ENCODE results near the gene MT4.

MT4 gene

DNA sequence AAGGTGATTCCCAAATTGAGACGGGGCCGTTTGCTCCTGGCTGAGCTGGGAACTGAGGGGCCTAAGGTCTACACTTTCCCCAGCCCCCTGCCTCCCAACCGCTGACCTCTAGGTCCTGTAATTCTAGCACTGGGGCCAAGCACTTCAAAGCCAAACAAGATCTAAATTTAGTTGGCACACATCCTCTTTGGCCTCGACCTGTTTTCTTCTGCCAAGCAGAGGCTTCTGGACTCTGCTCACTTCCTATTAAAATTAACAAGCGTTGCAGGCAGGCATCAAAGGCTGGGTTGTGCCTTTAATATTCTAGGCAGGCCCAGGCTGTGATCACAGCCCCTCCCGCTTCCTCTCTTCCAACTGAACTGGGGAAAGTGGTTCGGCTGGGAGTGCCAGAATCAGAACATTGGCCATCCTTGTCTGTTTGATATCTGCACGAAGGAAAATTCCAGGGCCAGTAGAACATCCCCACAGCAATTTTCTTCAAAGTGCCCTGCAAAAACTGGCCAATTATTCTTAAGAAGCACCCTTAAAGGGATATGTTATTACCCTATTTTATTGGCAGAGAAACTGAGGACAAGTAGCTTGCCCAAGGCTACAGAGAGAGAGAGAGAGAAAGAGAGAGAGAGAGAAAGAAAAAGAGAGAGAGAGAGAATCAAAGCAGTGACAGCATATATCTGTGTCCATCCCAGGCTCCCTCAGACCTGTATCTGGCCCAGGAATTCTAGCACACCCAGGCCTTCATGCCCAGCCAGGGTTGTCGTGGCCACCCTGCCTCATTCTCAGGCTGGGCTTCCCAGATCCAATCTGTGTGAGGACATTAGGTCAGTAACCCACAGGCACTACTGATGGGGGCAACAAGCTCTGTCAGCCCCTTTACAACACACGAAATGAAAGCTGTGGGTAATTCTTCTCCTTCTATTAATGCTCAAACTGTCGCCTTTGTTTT lies 12.8 kb upstream of the MT4 start:
- TF ChIP-seq SIN3A (IDR thresholded peaks at IDR 0.05; ENCODE audit: borderline replicate concordance, insufficient read depth, low read length) (no peak), POLR2AphosphoS5 (IDR thresholded peaks at IDR 0.05; ENCODE audit: low read depth, low read length) (no peak)

DNA sequence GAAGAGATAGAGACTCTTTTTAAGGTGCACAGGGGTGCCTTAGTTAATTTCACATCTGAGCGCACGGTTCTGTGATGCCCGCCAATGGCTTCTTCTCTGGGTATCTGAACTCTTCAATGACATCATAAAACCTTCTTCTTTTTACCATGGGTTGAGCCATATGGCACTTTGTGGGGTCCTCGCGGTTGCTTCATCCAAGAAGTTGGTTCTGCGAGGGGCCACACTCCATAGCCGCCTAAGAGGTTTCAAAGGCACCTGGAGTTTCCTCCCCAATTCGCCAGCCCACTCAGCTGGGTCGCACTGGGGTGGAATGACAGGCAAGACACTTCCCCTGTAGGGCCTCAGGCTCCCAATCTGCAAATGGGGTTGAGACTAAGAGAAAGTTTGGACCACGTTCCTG lies 10.4 kb upstream of the MT4 start:
- TF ChIP-seq POLR2AphosphoS5 (IDR thresholded peaks at IDR 0.05; ENCODE audit: low read depth, low read length) (no peak), FOXP2 (optimal IDR thresholded peaks at IDR 0.05; ENCODE audit: borderline replicate concordance, extremely low read depth, extremely low read length, insufficient read depth) (no peak), TAF1 (IDR thresholded peaks at IDR 0.05; ENCODE audit: borderline replicate concordance, insufficient read depth, low read length) (no peak), SIN3A (IDR thresholded peaks at IDR 0.05; ENCODE audit: borderline replicate concordance, insufficient read depth, low read length) (no peak)
- TF ChIP-seq, protein P1, sequence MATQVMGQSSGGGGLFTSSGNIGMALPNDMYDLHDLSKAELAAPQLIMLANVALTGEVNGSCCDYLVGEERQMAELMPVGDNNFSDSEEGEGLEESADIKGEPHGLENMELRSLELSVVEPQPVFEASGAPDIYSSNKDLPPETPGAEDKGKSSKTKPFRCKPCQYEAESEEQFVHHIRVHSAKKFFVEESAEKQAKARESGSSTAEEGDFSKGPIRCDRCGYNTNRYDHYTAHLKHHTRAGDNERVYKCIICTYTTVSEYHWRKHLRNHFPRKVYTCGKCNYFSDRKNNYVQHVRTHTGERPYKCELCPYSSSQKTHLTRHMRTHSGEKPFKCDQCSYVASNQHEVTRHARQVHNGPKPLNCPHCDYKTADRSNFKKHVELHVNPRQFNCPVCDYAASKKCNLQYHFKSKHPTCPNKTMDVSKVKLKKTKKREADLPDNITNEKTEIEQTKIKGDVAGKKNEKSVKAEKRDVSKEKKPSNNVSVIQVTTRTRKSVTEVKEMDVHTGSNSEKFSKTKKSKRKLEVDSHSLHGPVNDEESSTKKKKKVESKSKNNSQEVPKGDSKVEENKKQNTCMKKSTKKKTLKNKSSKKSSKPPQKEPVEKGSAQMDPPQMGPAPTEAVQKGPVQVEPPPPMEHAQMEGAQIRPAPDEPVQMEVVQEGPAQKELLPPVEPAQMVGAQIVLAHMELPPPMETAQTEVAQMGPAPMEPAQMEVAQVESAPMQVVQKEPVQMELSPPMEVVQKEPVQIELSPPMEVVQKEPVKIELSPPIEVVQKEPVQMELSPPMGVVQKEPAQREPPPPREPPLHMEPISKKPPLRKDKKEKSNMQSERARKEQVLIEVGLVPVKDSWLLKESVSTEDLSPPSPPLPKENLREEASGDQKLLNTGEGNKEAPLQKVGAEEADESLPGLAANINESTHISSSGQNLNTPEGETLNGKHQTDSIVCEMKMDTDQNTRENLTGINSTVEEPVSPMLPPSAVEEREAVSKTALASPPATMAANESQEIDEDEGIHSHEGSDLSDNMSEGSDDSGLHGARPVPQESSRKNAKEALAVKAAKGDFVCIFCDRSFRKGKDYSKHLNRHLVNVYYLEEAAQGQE (IDR thresholded peaks at IDR 0.05; ENCODE audit: insufficient read depth in 1 of 2, low read depth in 2 of 2, low read length in 2 of 2), result no peak

DNA sequence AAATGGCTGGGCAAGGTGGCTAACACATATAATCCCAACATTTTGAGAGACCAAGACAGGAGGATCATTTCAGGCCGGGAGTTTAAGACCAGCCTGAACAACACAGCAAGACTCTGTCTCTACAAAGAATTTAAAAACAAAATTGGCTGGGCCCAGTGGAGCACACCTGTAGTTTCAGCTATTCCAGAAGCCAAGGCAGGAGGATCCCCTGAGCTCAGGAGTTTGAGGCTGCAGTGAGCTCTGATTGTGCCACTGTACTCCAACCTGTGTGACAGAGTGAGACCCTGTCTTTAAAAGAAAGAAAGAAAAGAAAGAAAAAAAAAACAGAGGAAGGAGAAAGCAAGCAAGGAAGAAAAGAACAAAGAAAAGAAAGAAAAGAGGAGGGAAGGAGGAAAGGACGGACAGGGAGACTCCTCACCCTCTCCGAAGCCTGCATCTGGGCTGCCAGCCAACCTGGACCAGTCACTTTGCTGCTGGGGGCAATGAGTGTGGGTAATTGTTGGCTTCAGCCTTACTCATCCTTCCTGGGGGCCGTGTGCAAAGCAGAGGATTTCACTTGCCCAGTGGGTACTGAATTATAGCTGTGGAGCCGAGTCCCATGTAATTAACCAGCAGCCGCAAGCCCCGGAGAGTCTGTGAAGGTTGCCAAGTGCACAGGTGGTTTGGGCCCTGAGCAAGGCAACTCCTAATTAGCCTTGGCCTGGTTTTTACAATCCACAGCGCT lies 6.7 kb upstream of the MT4 start:
- TF ChIP-seq, protein P1 (IDR thresholded peaks at IDR 0.05; ENCODE audit: insufficient read depth in 1 of 2, low read depth in 2 of 2, low read length in 2 of 2), result no peak
- no peak for TF ChIP-seq SIN3A (IDR thresholded peaks at IDR 0.05; ENCODE audit: borderline replicate concordance, insufficient read depth, low read length)
- no peak for TF ChIP-seq TAF1 (IDR thresholded peaks at IDR 0.05; ENCODE audit: borderline replicate concordance, insufficient read depth, low read length)
- TF ChIP-seq FOXP2 (optimal IDR thresholded peaks at IDR 0.05; ENCODE audit: borderline replicate concordance, extremely low read depth, extremely low read length, insufficient read depth), result no peak
- TF ChIP-seq POLR2AphosphoS5 (IDR thresholded peaks at IDR 0.05; ENCODE audit: low read depth, low read length), result no peak

DNA sequence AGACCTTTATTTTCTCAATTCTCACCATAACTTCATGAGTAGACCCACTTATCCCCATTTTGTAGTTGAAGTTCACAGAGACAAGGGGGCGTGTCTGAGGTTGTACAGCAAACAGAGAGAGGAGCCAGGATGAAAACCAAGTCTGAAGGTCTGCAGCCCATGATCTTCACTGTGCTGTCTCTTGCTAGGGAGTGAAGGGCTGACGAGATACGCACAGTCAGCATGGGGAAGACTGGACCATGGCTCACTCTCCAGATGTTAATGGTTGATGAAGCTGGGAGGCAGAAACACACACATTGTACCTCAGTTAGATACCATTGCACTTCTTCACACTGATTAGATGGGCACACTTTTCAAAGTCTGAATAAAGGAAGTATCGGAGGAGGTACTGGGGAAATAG lies 5.8 kb upstream of the MT4 start:
- TF ChIP-seq FOXP2 (optimal IDR thresholded peaks at IDR 0.05; ENCODE audit: borderline replicate concordance, extremely low read depth, extremely low read length, insufficient read depth) (no peak), TAF1 (IDR thresholded peaks at IDR 0.05; ENCODE audit: borderline replicate concordance, insufficient read depth, low read length) (no peak), SIN3A (IDR thresholded peaks at IDR 0.05; ENCODE audit: borderline replicate concordance, insufficient read depth, low read length) (no peak), POLR2AphosphoS5 (IDR thresholded peaks at IDR 0.05; ENCODE audit: low read depth, low read length) (no peak)
- TF ChIP-seq, protein P1 (IDR thresholded peaks at IDR 0.05; ENCODE audit: insufficient read depth in 1 of 2, low read depth in 2 of 2, low read length in 2 of 2), result no peak

DNA sequence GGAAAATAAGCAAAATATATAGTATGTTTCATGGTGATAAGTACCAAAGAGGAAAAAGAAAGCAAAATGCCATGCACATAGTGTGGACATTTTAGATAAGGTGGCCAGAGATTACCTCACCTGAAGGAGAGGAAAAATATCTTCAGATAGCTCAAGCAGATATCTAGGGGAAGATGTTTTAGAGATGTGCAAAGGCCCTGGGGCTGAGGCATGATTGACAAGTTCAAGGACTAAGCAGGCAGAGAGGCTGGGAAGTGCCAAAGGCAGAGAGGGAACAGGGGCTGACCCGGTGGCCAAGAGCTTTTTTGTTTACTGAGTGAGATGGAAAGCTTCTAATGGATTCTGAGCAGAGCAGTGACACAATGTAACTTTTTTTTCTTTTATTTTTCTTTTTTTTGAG lies 4.4 kb upstream of the MT4 start:
- TF ChIP-seq POLR2AphosphoS5 (IDR thresholded peaks at IDR 0.05; ENCODE audit: low read depth, low read length) (no peak), TAF1 (IDR thresholded peaks at IDR 0.05; ENCODE audit: borderline replicate concordance, insufficient read depth, low read length) (no peak), FOXP2 (optimal IDR thresholded peaks at IDR 0.05; ENCODE audit: borderline replicate concordance, extremely low read depth, extremely low read length, insufficient read depth) (no peak)
- TF ChIP-seq, protein P1 (IDR thresholded peaks at IDR 0.05; ENCODE audit: insufficient read depth in 1 of 2, low read depth in 2 of 2, low read length in 2 of 2), result no peak

All from PFSK-1 (cell line).